Sigmoid colon (tissue), 7 donors: Measurements from ENCODE around the gene ARRB2. TPM values are rescaled to one million over a fixed set of nuclear protein-coding genes. Genes with fewer than 3 reads are reported as not detected.

Source experiments
- DNase-seq: peaks from one replicate; pipeline ENCODE4 v3.0.0-alpha.2; 2019
- H3K27ac ChIP-seq, 4 donors: fragments of 200-600 bp; sonication (generic); one replicate each; pipeline ENCODE4 v1.5.1; 2016 to 2019; ENCODE audit warnings: mild to moderate bottlenecking in 1 of 4
- H3K27me3 ChIP-seq, 3 donors: fragments of 200-600 bp; sonication (generic); one replicate each; pipeline ENCODE4 v1.5.1; 2019; ENCODE audit warnings: mild to moderate bottlenecking in 1 of 3
- H3K36me3 ChIP-seq, 4 donors: fragments of 200-600 bp; sonication (generic); one replicate each; pipeline ENCODE4 v1.5.1; 2016 to 2019
- H3K4me1 ChIP-seq, 4 donors: fragments of 200-600 bp; sonication (generic); one replicate each; pipeline ENCODE4 v1.5.1; 2017 to 2019
- H3K4me3 ChIP-seq, 4 donors: fragments of 200-600 bp; sonication (generic); one replicate each; pipeline ENCODE4 v1.5.1; 2017 to 2019; ENCODE audit warnings: mild to moderate bottlenecking in 2 of 4, moderate library complexity in 1 of 4
- H3K9me3 ChIP-seq, 4 donors: fragments of 200-600 bp in 3 of 4; sonication (generic) in 3 of 4; one replicate each; pipeline versions ENCODE4 v1.5.1 to v1.6.1; 2013 to 2019
- EP300 ChIP-seq, 4 donors: sonication (generic); formaldehyde crosslinking; IDR thresholded peaks; one replicate each; pipeline ENCODE4 v1.6.1; 2017; ENCODE audit warnings: antibody characterized with exemption in 4 of 4
- POLR2A ChIP-seq, 2 donors: fragments of 450-650 bp; IDR thresholded peaks; one replicate each; pipeline ENCODE4 v1.6.1; 2016; ENCODE audit warnings: antibody characterized with exemption in 2 of 2, mild to moderate bottlenecking in 2 of 2, moderate library complexity in 2 of 2
- POLR2AphosphoS5 ChIP-seq, 4 donors: sonication (generic); formaldehyde crosslinking; IDR thresholded peaks; one replicate each; pipeline ENCODE4 v1.6.1; 2017; ENCODE audit warnings: antibody characterized with exemption in 4 of 4
- WGBS, 2 donors: extraction: QIAGEN DNeasy Blood & Tissue Kit; methylation state at CpG; one replicate each; pipeline ENCODE4 v1.1.7; 2013; 5-methylcytosine and 5-hydroxymethylcytosine counted together
- intact Hi-C: fragments of 100-400 bp; cut with DNase I; formaldehyde crosslinking; loops from one replicate; pipeline ENCODE4 v1.15.1; 2023
- polyA plus RNA-seq, 3 donors: library from polyadenylated mRNA; stranded (reverse); fragments of 200-250 nt; gene quantifications; one replicate each; pipeline ENCODE4 v1.2.3, GENCODE V29; 2013
- total RNA-seq, 4 donors: library from RNA; depleted of rRNA; stranded (reverse); fragments of >200 nt; gene quantifications; one replicate each; pipeline ENCODE4 v1.1.0, GENCODE V29; 2016
- TF ChIP-seq, protein P1 (sequence below), 4 experiments: fragments of 450-650 bp in 3 of 4; fragments of 200-600 bp in 1 of 4; IDR thresholded peaks; one replicate each; pipeline ENCODE4 v1.5.1; 2016 to 2019; ENCODE audit warnings: antibody characterized with exemption in 4 of 4, mild to moderate bottlenecking in 3 of 4, moderate library complexity in 2 of 4
- donor health status: healthy with polysubstance abuse.
- donor health status: Bipolar disorder and iron deficiency.
- donor health status: healthy.

Gene ARRB2
- total and polyA plus RNA-seq, 7 donors: 22.1 to 51.7 (median 35.7) TPM

DNA sequence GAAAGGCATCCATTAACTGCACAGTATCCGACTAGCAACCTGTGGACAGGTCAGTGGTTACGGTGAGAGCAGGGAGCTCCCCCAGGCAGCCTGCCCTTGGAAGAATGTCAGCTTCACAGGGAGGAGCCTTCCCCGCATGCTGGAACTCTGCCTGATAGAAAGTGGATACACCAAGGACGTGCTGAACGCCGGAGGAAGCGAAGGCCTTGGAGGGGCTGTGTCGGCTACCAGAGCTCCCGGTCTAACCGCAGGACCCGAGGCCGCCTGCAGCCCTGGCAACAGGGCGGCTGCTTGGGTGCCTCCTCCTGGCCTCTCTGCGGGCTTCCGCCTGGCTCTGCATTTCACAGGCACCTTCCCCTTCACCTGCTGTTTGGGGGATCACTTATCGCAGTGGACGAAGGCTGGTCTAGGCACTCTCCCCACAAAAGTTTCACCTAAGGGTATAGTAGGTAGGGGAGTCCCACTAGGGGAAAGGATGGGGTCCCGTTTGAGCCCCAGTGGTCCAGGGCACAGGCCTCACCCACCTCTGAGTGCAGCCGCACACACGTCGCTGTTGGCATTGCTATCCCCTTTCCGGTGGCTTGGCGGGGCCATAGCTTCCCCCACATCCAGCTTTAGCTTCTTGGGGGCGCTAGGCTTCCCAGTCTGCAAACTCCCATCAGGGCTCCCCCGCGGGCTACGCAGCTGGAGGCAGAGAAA is 36.3 kb upstream of the ARRB2 start:
- peaks cover 23 to 83% (median 51%) of the 10 kb centered on the region in 4 donors for H3K36me3 ChIP-seq

DNA sequence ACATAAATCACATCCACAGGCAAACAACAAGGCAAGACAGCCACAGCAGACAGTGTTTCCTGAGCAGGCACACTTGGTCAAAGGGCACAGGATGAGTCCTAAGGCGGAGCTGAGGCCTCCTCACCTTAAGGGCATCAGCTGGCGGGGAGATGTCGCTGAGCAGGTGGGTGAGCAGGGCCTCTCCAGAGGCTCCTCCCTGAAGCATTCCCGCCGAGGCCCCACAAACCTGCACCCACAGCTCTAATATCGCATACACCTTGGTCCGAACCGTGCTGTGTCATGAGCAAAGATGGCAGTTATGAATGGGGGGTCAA is 35.8 kb upstream of the ARRB2 start:
- no peaks in the 10 kb centered on the region for H3K27me3 ChIP-seq
- no peak for DNase-seq
- no peak overlapping the region for H3K4me3 ChIP-seq
- H3K4me1 ChIP-seq: no peaks in the 10 kb centered on the region
- intact Hi-C loops: no loop called here
- H3K9me3 ChIP-seq: no peaks in the 10 kb centered on the region
- no peak overlapping the region for H3K27ac ChIP-seq
- WGBS, 2 donors: 92 to 93% methylated on average over 8 of the region's 8 CpGs
- H3K36me3 ChIP-seq: peaks cover 27 to 88% (median 51%) of the 10 kb centered on the region in 4 donors
- TF ChIP-seq EP300 (IDR thresholded peaks at IDR 0.05) (no peak), POLR2AphosphoS5 (IDR thresholded peaks at IDR 0.05) (no peak), POLR2A (IDR thresholded peaks at IDR 0.05) (no peak)
- TF ChIP-seq, protein P1, sequence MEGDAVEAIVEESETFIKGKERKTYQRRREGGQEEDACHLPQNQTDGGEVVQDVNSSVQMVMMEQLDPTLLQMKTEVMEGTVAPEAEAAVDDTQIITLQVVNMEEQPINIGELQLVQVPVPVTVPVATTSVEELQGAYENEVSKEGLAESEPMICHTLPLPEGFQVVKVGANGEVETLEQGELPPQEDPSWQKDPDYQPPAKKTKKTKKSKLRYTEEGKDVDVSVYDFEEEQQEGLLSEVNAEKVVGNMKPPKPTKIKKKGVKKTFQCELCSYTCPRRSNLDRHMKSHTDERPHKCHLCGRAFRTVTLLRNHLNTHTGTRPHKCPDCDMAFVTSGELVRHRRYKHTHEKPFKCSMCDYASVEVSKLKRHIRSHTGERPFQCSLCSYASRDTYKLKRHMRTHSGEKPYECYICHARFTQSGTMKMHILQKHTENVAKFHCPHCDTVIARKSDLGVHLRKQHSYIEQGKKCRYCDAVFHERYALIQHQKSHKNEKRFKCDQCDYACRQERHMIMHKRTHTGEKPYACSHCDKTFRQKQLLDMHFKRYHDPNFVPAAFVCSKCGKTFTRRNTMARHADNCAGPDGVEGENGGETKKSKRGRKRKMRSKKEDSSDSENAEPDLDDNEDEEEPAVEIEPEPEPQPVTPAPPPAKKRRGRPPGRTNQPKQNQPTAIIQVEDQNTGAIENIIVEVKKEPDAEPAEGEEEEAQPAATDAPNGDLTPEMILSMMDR (IDR thresholded peaks at IDR 0.05): no peak

More for the DNA sequence above, 36.3 kb upstream of the ARRB2 start:
- Histone ChIP-seq H3K9me3 (no peaks in the 10 kb centered on the region), H3K4me3 (no peak overlapping the region), H3K27me3 (no peaks in the 10 kb centered on the region), H3K4me1 (no peaks in the 10 kb centered on the region), H3K27ac (no peak overlapping the region)
- 96% methylated on average over 27 of the region's 27 CpGs for WGBS, 2 donors
- intact Hi-C loops: no loop called here
- TF ChIP-seq, protein P1 (IDR thresholded peaks at IDR 0.05): no peak
- TF ChIP-seq POLR2AphosphoS5 (IDR thresholded peaks at IDR 0.05) (no peak), EP300 (IDR thresholded peaks at IDR 0.05) (no peak), POLR2A (IDR thresholded peaks at IDR 0.05) (no peak)
- DNase-seq: no peak

DNA sequence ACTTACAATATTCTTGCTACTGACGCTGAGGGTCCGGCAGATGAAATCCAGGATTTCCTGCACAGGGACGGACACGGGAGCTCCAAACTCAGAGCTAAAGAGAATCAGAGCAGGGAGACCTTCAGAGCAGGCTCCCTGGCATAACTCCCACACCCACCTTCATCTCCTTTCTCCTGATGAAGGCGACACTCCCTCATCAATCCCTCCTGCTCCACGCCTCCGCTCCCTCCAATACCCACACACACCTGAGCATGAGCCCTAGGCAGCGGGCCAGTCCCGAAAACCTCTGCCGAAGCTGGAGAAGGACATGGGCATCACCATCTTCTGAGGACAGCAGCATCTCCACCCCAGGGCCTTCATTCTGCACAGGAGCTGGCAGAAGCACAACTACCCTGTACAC is 34.6 kb upstream of the ARRB2 start:
- 96 to 98% methylated on average over 10 of the region's 10 CpGs for WGBS, 2 donors
- Histone ChIP-seq H3K4me1 (no peaks in the 10 kb centered on the region), H3K36me3 (peaks cover 33 to 94% (median 54%) of the 10 kb centered on the region in 4 donors), H3K27me3 (no peaks in the 10 kb centered on the region), H3K4me3 (no peak overlapping the region), H3K27ac (no peak overlapping the region), H3K9me3 (no peaks in the 10 kb centered on the region)
- TF ChIP-seq POLR2A (IDR thresholded peaks at IDR 0.05) (no peak), EP300 (IDR thresholded peaks at IDR 0.05) (no peak)
- DNase-seq: no peak
- intact Hi-C loops: no loop called here

DNA sequence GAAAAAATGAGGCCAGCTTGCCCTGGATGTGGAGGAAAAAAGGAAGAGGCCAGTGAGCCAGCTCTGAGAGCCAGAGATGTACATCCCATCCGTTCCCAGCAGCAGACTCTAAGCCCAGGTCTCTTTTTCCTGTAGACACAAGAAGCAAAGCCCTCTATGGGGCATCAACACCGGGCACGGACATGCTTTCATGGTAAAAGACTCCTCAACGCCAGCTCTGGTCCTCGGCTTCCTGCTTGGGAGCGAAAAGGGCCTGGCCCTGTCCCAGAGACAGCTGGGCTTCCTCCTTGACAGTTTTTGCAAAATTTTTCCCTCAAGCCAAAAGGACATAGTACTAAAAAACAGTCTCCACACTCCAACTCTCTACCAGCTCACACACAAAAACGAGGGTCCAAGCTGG is 33.6 kb upstream of the ARRB2 start:
- Histone ChIP-seq H3K27me3 (no peaks in the 10 kb centered on the region), H3K9me3 (no peaks in the 10 kb centered on the region), H3K4me3 (no peak overlapping the region), H3K36me3 (peaks cover 36 to 94% (median 62%) of the 10 kb centered on the region in 4 donors), H3K4me1 (no peaks in the 10 kb centered on the region), H3K27ac (no peak overlapping the region)
- intact Hi-C loops: no loop called here
- WGBS, 2 donors: 87 to 94% methylated on average over 7 of the region's 7 CpGs
- TF ChIP-seq POLR2AphosphoS5 (IDR thresholded peaks at IDR 0.05): no peak
- TF ChIP-seq EP300 (IDR thresholded peaks at IDR 0.05): no peak
- TF ChIP-seq, protein P1 (IDR thresholded peaks at IDR 0.05): no peak
- no peak for TF ChIP-seq POLR2A (IDR thresholded peaks at IDR 0.05)
- no peak for DNase-seq

DNA sequence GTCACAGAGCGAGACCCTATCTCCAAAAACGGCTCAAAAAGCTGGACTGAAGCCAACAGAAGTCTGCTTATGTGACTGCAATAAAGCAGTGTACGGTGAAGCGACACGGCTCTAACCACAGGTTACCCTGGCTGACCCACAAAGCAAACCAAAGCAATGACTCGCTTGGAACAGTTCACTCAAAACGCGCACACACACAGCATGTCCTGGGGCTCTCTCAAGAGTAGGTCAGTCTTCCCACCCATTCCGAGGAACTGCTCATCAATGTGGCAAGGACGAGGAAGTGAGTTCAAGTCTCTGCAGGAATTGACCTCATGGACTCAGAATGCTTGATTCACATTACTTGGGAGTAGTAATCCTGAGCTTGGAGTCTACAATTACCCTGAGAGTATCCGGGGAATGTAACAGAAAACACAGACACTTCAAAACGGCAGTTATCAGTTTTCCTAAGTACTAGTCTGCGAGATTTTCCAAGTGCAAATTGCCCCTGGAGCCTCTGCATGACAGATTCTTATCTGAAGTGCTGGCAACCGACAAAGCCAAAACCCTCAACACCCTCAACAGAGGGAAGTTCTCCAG is 31.9 kb upstream of the ARRB2 start:
- no peaks in the 10 kb centered on the region for H3K4me1 ChIP-seq
- H3K36me3 ChIP-seq: peaks cover 29 to 89% (median 62%) of the 10 kb centered on the region in 4 donors
- intact Hi-C loops: no loop called here
- DNase-seq: no peak
- H3K4me3 ChIP-seq: no peak overlapping the region
- H3K27ac ChIP-seq: no peak overlapping the region
- 61 to 78% methylated on average over 14 of the region's 14 CpGs for WGBS, 2 donors
- TF ChIP-seq POLR2A (IDR thresholded peaks at IDR 0.05) (no peak), EP300 (IDR thresholded peaks at IDR 0.05) (no peak), POLR2AphosphoS5 (IDR thresholded peaks at IDR 0.05) (no peak)
- TF ChIP-seq, protein P1 (IDR thresholded peaks at IDR 0.05): no peak
- no peaks in the 10 kb centered on the region for H3K27me3 ChIP-seq
- no peaks in the 10 kb centered on the region for H3K9me3 ChIP-seq
